ENCODE measurements around the gene COL5A1.

DNA sequence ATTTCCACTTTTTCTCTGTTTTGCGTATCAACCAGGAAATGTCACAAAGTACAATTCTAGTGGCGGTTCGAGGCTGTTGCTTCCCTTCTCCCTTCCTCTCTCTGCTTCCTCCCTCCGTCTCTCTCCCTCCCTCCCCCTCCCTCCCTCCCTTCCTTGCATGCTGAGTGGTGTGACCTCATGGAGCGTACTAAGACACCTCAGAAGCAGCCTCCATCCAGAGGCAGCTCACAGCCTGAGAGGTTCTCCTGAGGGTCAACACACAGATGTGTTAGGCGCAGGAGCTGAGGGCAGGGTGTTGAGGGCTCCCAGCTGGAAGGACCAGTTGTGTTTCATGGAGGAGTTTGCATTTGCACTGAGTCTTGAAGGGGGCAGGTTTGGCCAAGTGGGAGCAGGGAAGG lies 57.7 kb downstream of the COL5A1 start:
- TF ChIP-seq, protein P1, sequence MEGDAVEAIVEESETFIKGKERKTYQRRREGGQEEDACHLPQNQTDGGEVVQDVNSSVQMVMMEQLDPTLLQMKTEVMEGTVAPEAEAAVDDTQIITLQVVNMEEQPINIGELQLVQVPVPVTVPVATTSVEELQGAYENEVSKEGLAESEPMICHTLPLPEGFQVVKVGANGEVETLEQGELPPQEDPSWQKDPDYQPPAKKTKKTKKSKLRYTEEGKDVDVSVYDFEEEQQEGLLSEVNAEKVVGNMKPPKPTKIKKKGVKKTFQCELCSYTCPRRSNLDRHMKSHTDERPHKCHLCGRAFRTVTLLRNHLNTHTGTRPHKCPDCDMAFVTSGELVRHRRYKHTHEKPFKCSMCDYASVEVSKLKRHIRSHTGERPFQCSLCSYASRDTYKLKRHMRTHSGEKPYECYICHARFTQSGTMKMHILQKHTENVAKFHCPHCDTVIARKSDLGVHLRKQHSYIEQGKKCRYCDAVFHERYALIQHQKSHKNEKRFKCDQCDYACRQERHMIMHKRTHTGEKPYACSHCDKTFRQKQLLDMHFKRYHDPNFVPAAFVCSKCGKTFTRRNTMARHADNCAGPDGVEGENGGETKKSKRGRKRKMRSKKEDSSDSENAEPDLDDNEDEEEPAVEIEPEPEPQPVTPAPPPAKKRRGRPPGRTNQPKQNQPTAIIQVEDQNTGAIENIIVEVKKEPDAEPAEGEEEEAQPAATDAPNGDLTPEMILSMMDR (IDR thresholded peaks at IDR 0.05; ENCODE audit: low read depth, low read length), result no peak
- no peak for TF ChIP-seq EZH2phosphoT487 (IDR thresholded peaks at IDR 0.05; ENCODE audit: low read depth)
